Measurements from ENCODE around the gene CCDC87. TPM values are rescaled to one million over a fixed set of nuclear protein-coding genes. Genes with fewer than 3 reads are reported as not detected.
"Not testable (repeated sequence)": the region's sequence is repeated elsewhere in the genome, so short reads cannot be mapped to it uniquely, and the experiment has no call there.

Gene CCDC87
- total RNA-seq, 3 donors from 2014 or later = 0.32 to 0.63 (median 0.58) TPM

DNA sequence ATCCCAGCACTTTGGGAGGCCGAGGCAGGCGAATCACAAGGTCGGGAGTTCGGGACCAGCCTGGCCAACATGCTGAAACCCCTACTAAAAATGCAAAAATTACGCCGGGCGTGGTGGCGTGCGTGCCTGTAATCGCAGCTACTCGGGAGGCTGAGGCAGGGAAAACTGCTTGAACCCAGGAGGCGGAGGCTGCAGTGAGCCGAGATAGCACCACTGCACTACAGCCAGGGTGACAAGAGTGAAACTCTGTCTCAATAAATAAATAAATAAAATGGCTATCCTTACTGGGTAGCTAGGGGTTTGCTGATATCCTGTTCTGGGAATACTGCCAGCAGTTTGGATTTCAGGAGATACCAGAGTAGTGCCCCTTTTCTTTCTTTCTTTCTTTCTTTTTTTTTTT lies 21.2 kb upstream of the CCDC87 start:
- Histone ChIP-seq H3K4me1 (ENCODE audit: low read depth) (peaks cover 13% of the 10 kb centered on the region), H3K36me3 (ENCODE audit: low read depth) (no peaks in the 10 kb centered on the region), H3K4me3 (no peak overlapping the region), H3K9me3 (no peaks in the 10 kb centered on the region)
- no peak for DNase-seq
- intact Hi-C loops (cut with DNase I, micrococcal nuclease) = no loop called here
- ATAC-seq = no peak
- TF ChIP-seq, protein P1, sequence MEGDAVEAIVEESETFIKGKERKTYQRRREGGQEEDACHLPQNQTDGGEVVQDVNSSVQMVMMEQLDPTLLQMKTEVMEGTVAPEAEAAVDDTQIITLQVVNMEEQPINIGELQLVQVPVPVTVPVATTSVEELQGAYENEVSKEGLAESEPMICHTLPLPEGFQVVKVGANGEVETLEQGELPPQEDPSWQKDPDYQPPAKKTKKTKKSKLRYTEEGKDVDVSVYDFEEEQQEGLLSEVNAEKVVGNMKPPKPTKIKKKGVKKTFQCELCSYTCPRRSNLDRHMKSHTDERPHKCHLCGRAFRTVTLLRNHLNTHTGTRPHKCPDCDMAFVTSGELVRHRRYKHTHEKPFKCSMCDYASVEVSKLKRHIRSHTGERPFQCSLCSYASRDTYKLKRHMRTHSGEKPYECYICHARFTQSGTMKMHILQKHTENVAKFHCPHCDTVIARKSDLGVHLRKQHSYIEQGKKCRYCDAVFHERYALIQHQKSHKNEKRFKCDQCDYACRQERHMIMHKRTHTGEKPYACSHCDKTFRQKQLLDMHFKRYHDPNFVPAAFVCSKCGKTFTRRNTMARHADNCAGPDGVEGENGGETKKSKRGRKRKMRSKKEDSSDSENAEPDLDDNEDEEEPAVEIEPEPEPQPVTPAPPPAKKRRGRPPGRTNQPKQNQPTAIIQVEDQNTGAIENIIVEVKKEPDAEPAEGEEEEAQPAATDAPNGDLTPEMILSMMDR (IDR thresholded peaks at IDR 0.05) = no peak

DNA sequence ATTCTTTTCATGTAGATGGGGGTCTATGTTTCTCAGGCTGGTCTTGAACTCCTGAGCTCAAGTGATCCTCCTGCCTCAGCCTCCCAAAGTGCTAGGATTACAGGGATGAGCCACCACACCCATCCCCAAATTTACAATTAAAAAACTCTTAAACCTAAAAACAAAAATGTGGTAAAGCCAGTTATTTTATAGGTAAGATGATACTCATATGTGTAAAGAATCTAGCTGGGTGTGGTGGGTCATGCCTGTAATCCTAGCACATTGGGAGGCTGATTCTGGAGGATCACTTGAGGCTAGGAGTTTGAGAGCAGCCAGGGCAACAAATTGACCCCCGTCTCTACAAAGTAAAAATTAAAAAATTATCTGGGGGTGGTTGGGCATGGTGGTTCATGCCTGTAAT lies 19.6 kb upstream of the CCDC87 start:
- Histone ChIP-seq H3K36me3 (ENCODE audit: low read depth) (no peaks in the 10 kb centered on the region), H3K4me3 (no peak overlapping the region), H3K9me3 (no peaks in the 10 kb centered on the region), H3K4me1 (ENCODE audit: low read depth) (peaks cover 11% of the 10 kb centered on the region)
- DNase-seq (no peak), ATAC-seq (no peak)
- intact Hi-C loops (cut with DNase I, micrococcal nuclease) = no loop called here
- TF ChIP-seq, protein P1 (IDR thresholded peaks at IDR 0.05) = no peak

DNA sequence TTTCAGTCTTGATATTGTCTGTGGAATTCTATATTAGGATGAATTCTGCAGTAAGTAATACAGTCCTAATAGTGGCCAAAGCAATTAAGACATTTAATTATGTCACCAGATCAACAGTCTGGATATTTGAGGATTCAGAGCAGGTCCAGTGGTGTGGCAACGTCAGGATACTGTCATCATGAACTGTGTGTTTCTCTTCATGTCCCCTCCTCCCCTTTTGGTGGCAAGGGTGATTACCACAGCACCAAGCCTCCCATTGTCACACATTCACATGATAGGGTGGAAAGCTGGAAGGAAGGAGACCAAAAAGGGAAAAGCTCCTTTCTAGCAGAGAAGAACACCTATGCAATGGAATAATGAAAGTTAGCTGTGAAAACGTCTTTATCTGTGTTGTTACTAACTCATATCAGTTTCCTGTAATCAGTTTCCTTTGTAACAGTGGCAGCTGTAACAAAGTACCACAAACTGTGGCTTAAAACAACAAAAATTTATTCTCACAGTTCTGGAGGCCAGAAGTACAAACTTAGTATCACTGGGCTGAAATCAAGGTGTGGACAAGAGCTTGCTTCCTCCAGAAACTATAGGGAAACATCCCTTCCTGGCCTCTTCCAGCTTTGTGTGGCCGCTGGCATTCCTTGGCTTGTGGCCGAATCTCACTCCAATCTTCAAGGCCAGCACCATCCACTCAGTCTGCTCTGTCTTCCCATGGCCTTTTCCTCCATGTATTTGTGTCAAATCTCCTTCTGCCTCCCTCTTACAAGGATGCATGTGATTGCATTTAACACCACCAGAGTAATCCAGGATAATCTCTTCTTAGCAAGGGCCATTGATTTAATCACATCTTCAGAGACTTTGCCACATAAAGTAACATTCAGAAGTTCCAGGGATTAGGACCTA lies 17.1 kb upstream of the CCDC87 start:
- no peaks in the 10 kb centered on the region for H3K36me3 ChIP-seq (ENCODE audit: low read depth)
- ATAC-seq (no peak), DNase-seq (peak in 1 of 3 donors; percentile 9)
- H3K4me1 ChIP-seq (ENCODE audit: low read depth) = peaks cover 14% of the 10 kb centered on the region
- no peak overlapping the region for H3K4me3 ChIP-seq
- intact Hi-C loops (cut with DNase I, micrococcal nuclease) = no loop called here
- TF ChIP-seq, protein P1 (IDR thresholded peaks at IDR 0.05) = no peak
- no peaks in the 10 kb centered on the region for H3K9me3 ChIP-seq

DNA sequence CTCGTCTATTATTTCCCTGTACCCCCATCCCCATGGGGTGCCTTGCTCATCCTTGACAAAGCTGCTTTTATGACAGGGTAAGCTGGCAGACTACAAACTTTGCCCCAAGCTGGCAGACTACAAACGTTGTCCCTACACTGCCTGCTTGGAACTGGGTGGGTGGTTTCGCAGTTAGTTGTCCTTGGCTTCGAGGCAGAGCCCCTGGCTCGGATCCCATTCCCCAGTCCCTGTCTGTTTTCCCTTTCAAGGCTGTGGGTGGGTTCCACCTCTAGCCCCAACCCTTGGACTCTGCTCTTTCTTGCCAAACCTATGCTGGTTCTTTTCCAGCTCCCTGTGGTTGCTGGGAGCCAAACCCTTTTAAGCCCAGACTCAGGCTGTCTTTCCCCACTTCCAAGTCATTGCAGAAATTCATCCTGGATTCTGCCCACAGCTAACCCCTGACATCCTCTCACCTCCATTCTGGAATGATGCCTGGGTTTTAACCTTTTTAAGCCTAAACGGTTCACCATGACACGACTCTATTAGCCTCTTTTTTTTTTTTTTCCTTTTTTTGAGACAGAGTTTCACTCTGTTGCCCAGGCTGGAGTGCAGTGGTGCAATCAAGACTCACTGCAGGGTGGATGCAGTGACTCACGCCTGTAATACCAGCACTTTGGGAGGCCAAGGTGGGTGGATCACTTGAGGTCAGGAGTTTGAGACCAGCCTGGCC lies 14.4 kb upstream of the CCDC87 start:
- ATAC-seq = peak; percentile 87
- TF ChIP-seq, protein P1 (IDR thresholded peaks at IDR 0.05) = no peak
- Histone ChIP-seq H3K4me1 (ENCODE audit: low read depth) (peaks cover 14% of the 10 kb centered on the region), H3K36me3 (ENCODE audit: low read depth) (no peaks in the 10 kb centered on the region), H3K9me3 (no peaks in the 10 kb centered on the region), H3K4me3 (no peak overlapping the region)
- intact Hi-C loops (cut with DNase I, micrococcal nuclease) = no loop called here
- DNase-seq = peak; percentile 75 to 83 (median 80)

DNA sequence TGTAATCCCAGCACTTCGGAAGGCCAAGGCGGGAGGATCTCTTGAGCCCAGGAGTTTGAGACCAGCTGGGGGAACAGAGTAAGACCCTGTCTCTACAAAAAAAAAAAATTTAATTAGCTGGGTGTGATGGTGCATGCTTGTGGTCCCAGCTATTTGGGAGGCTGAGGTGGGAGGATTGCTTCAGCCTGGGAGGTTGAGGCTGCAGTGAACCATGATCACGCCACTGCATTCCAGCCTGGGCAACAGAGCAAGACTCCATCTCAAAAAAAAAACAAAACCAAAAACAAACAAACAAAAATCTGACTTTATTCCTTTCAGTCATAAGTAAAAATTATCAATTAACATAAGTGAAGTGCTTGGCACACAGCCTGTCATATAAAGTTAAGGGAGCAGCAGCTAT lies 13.7 kb upstream of the CCDC87 start:
- ATAC-seq = not testable (repeated sequence)

DNA sequence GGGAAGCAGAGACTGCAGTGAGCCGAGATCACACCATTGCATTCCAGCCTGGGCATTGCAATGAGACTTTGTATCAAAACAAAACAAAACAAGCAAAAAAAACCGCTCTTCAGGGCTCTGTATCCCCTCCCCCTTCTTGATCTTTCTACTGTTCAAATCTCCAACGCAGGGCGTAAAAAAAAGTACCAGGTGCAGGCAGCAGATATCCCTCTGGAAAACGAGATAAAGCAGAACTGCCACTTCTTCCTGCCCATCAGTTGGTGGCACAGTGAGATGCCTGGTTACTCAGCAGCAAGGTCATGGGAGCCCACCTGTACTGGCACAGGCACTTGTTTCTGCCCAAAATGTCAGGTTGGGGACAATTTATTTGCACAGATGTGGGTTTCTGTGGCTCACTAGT lies 11.3 kb upstream of the CCDC87 start:
- H3K36me3 ChIP-seq (ENCODE audit: low read depth) = no peaks in the 10 kb centered on the region
- intact Hi-C loops (cut with DNase I, micrococcal nuclease) = no loop called here
- no peak for ATAC-seq

More for the DNA sequence above, 13.7 kb upstream of the CCDC87 start:
- intact Hi-C loops (cut with DNase I, micrococcal nuclease); H3K4me3 ChIP-seq; DNase-seq; H3K9me3 ChIP-seq; H3K36me3 ChIP-seq (ENCODE audit: low read depth): not testable (repeated sequence)
- peaks cover 14% of the 10 kb centered on the region for H3K4me1 ChIP-seq (ENCODE audit: low read depth)

More for the DNA sequence above, 11.3 kb upstream of the CCDC87 start:
- Histone ChIP-seq H3K4me1 (ENCODE audit: low read depth) (peaks cover 14% of the 10 kb centered on the region), H3K4me3 (no peak overlapping the region), H3K9me3 (no peaks in the 10 kb centered on the region)
- no peak for DNase-seq
- TF ChIP-seq, protein P1 (IDR thresholded peaks at IDR 0.05) = no peak
